GM10266 (cell line): ENCODE results near the gene ZNF622.
A peak's percentile ranks its signal among the peaks of the same experiment; 100 is the strongest.
"Not testable (repeated sequence)": the region's sequence is repeated elsewhere in the genome, so short reads cannot be mapped to it uniquely, and the experiment has no call there.

ENCODE experiments used
- DNase-seq: peaks from one replicate; pipeline ENCODE4 v3.0.0; 2012; ENCODE audit errors: extremely low spot score
- CTCF ChIP-seq: IDR thresholded peaks from 2 replicates; pipeline ENCODE4 v1.5.1; 2012; ENCODE audit warnings: mild to moderate bottlenecking, low read depth; ENCODE audit not compliant: control insufficient read depth, insufficient read depth; ENCODE audit errors: missing control alignments

ZNF622 gene

GRCh38 chr5:16480821-16481538 is 15.4 kb upstream of the ZNF622 start:
- DNase-seq = no peak
- no peak for TF ChIP-seq CTCF

- DNase-seq = no peak
- TF ChIP-seq CTCF = no peak
Measured at GRCh38 chr5:16480144-16480543, 14.5 kb upstream of the ZNF622 start.

GRCh38 chr5:16477541-16477940 is 11.9 kb upstream of the ZNF622 start:
- no peak for TF ChIP-seq CTCF
- no peak for DNase-seq

GRCh38 chr5:16476417-16476816 is 10.8 kb upstream of the ZNF622 start:
- not testable (repeated sequence) for DNase-seq

- DNase-seq = no peak
- TF ChIP-seq CTCF = no peak
Measured at GRCh38 chr5:16471387-16471786, 5.8 kb upstream of the ZNF622 start.

- DNase-seq = peak; percentile 47
- no peak for TF ChIP-seq CTCF
Measured at GRCh38 chr5:16467363-16468219, 2.0 kb upstream of the ZNF622 start.

- TF ChIP-seq CTCF = no peak
- DNase-seq = no peak
Measured at GRCh38 chr5:16464664-16465543, 696 bp downstream of the ZNF622 start.
